ENCODE measurements around the gene NT5C.
"Not testable (repeated sequence)": the region's sequence is repeated elsewhere in the genome, so short reads cannot be mapped to it uniquely, and the experiment has no call there.

Gene NT5C

DNA sequence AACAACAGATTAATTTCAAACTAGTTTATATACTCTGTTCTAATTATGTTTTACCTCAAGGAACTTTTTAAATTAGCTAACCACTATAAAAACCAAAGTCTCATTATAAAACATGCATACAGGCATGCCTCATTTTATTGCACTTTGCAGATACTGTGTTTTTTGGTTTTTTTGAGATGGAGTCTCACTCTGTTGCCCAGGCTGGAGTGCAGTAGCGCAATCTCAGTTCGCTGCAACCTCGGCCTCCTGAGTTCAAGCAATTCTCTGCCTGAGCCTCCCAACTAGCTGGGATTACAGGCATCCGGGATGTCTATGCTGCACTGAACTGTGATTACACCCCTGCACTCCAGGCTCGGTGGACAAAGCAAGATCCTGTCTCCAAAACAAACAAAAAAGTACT lies 31.5 kb upstream of the NT5C start:
- no peak for DNase-seq (ENCODE audit: extremely low read depth, low read depth)
- TF ChIP-seq, protein P1, sequence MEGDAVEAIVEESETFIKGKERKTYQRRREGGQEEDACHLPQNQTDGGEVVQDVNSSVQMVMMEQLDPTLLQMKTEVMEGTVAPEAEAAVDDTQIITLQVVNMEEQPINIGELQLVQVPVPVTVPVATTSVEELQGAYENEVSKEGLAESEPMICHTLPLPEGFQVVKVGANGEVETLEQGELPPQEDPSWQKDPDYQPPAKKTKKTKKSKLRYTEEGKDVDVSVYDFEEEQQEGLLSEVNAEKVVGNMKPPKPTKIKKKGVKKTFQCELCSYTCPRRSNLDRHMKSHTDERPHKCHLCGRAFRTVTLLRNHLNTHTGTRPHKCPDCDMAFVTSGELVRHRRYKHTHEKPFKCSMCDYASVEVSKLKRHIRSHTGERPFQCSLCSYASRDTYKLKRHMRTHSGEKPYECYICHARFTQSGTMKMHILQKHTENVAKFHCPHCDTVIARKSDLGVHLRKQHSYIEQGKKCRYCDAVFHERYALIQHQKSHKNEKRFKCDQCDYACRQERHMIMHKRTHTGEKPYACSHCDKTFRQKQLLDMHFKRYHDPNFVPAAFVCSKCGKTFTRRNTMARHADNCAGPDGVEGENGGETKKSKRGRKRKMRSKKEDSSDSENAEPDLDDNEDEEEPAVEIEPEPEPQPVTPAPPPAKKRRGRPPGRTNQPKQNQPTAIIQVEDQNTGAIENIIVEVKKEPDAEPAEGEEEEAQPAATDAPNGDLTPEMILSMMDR (IDR thresholded peaks at IDR 0.05; ENCODE audit: low read depth, low read length, missing control alignments): no peak
- H3K4me3 ChIP-seq (replicated peaks; ENCODE audit: low read depth, low read length): no peak overlapping the region

DNA sequence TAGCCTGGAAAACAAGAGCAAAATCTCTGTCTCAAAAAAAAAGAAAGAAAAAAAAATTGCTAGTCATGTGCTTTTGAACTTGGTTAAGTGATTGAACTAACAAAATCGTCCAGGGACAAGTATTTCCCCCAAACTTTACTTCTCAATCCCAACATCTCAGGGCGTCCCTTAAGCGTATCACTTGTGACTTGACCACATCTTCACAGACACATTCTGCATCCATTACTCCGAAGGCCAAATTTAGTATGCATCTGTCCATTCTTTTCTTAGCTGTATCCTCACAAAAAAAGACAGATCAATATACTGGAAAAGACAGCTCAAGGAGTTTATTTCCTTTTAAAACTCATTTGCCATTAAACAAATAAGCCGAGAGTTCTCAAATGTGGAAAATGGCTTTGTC lies 28.7 kb upstream of the NT5C start:
- H3K4me3 ChIP-seq (replicated peaks; ENCODE audit: low read depth, low read length): no peak overlapping the region
- TF ChIP-seq, protein P1 (IDR thresholded peaks at IDR 0.05; ENCODE audit: low read depth, low read length, missing control alignments): no peak
- DNase-seq (ENCODE audit: extremely low read depth, low read depth): no peak

DNA sequence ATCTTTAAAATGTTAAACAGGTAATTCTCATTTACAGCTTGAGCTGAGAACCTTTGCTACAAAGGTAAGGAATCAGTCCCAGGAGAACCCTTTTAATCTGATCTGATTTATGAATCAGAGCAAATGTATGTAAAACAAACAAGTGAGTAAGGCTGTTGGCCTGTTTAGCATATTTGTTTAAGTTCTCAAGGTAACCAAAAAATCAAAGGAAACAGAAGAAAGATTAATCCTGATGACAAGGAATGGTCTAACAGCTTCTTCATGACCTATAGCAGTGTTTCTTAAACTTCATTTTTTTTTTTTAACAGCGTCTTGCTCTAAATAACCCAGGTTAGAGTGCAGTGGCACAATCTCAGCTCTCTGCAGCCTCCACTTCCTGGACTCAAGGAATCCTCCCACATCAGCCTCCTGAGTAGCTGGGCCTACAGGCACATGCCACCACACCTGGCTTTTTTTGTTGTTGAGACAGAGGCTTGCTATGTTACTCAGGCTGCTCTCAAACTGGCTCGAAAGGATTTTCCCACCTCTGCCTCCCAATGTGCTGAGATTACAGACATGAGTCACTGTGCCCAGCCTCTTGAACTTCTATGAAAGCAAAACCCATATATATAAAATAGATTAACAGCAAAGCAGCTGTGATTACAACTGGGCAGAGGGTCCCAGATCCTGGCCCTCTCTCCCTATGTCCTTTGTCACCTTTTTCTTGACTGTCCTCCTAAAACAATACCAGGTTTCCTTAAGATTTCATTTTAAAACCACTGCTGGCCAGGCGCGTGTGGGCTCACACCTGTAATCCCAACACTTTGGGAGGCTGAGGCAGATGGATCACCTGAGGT lies 27.9 kb upstream of the NT5C start:
- no peak for DNase-seq (ENCODE audit: extremely low read depth, low read depth)

DNA sequence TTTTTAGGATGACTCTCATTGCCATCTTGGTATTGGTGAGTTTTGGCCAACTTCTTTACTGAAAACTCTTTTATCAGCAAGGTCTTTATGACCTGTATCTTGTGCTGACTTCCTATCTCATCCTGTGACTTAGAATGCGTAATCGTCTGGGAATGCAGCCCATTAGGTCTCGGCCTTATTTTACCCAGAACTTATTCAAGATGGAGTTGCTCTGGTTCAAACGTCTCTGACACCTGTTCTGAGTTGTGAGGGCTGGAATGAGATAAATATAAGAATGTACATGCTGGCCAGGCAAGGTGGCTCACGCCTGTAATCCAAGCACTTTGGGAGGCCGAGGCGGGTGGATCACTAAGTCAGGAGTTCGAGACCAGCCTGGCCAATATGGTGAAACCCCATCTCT lies 26.9 kb upstream of the NT5C start:
- H3K4me3 ChIP-seq (replicated peaks; ENCODE audit: low read depth, low read length); DNase-seq (ENCODE audit: extremely low read depth, low read depth): not testable (repeated sequence)

More for the DNA sequence above, 27.9 kb upstream of the NT5C start:
- TF ChIP-seq, protein P1 (IDR thresholded peaks at IDR 0.05; ENCODE audit: low read depth, low read length, missing control alignments): no peak
- no peak overlapping the region for H3K4me3 ChIP-seq (replicated peaks; ENCODE audit: low read depth, low read length)

DNA sequence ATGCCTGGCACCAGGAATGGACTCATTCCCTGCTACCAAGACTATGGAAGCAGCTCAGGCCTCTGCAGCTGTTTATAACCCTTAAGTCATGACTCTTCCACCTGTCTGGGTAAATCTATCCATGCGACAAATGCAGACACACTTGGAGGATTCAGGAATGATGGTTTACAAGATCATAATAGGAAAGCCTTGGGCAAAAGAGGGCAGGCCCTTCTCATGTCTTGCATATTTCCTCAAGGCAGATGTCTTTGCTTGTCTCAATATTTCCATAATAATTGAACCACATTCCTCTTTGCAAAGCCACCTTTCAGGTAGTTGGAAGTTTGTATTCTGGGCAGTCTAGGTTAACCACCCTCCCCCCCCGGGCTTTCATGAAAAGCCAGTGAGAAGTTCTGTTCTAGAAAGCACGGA lies 23.7 kb upstream of the NT5C start:
- TF ChIP-seq, protein P1 (IDR thresholded peaks at IDR 0.05; ENCODE audit: low read depth, low read length, missing control alignments): no peak
- DNase-seq (ENCODE audit: extremely low read depth, low read depth): no peak
- no peak overlapping the region for H3K4me3 ChIP-seq (replicated peaks; ENCODE audit: low read depth, low read length)

DNA sequence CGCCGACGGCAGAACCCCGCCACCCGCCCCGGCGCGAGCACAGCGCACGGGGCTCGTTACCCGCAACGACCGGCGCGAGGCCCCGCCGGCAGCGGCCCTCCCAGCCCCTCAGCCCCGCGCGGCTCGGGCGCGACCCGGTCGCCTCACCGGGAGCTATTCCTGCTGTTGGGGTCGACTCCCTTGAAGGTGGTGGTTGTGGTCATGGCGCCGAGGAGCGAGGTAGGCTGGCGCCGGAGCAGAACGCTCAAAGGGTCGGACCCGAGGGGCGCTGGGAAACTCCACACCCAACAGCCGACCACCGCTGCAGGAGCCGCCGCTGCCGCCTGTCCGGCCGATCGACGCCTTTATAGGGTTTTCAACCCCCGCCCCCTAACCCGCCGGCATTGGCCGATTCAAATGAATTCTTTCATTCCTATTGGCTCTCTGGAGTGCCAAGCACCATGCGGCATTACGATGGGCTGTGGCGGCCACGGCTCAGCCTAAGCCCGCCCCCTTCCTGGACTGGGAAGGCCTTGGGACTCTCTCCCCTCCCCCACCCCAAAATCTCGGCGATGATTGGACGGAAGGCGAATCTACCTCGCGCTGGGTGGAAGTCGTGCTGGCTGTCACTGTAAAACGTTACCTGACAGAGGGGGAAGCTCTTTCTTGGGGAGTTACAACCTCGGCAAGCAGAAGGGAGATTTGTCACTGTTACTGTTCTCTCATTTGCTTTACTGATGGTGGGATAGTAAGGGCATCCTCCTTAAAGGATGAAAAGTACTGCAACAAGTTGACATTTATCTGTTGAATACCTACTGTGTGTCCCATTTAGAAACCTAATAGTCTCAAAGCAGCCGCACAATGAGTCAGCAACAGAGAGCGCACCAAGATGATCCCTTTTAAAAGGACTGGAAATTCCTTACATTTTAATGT lies 22.9 kb upstream of the NT5C start, which contains the start of gene JPT1:
Gene JPT1, minus strand, starts transcription at position 318 of the 912 bp plus-strand sequence. Its CDS starts 115 bp downstream, at position 203.
- H3K4me3 ChIP-seq (replicated peaks; ENCODE audit: low read depth, low read length): peak within 1 kb of the TSS; percentile 96
- peak; percentile 94 for DNase-seq (ENCODE audit: extremely low read depth, low read depth)
- TF ChIP-seq, protein P1 (IDR thresholded peaks at IDR 0.05; ENCODE audit: low read depth, low read length, missing control alignments): no peak

DNA sequence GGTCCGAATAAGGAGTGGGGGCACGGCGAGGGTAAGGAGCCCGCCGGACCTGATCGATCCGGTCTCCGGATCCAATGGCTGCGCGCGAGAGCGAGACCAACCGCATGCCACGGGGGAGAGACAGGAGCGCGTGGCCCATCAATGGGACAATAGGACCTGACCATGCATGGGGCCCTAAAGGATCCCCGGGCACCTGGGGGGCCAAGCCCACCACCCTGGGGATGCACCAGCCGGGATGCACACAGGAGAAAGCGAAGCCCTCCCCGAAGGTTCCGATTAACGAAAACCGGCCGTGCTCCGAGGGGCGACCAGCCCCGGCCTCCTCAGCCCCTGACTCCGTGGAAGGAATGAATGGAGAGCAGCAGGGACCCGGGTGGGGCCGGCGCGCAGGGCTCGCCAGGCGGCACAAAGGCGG lies 22.2 kb upstream of the NT5C start:
- no peak for DNase-seq (ENCODE audit: extremely low read depth, low read depth)
- H3K4me3 ChIP-seq (replicated peaks; ENCODE audit: low read depth, low read length): peak overlapping the region; percentile 96
- TF ChIP-seq, protein P1 (IDR thresholded peaks at IDR 0.05; ENCODE audit: low read depth, low read length, missing control alignments): no peak

Data from HFF-Myc (cell line).